ENCODE data around the gene SERPINB1. TPM values are rescaled to one million over a fixed set of nuclear protein-coding genes. Genes with fewer than 3 reads are reported as not detected.
"Not testable (repeated sequence)": the region's sequence is repeated elsewhere in the genome, so short reads cannot be mapped to it uniquely, and the experiment has no call there.

Gene SERPINB1
- total RNA-seq, 1 experiment from 2014 or later, result 75.6 TPM

- no peaks in the 10 kb centered on the region for H3K9me3 Mint-ChIP-seq (ENCODE audit: unreplicated experiment)
- no peak overlapping the region for H3K27ac Mint-ChIP-seq (ENCODE audit: unreplicated experiment)
- DNase-seq, result no peak
- H3K4me1 Mint-ChIP-seq (ENCODE audit: low read depth, unreplicated experiment), result no peaks in the 10 kb centered on the region
- intact Hi-C loops (cut with micrococcal nuclease; ENCODE audit: unreplicated experiment), result no loop called here
- no peaks in the 10 kb centered on the region for H3K9me3 ChIP-seq
- ChIA-PET CTCF (no interaction called here), POLR2A (no interaction called here)
- H3K4me3 ChIP-seq (ENCODE audit: low read depth, low read length), result no peak overlapping the region
- H3K27me3 Mint-ChIP-seq (ENCODE audit: insufficient read depth, unreplicated experiment), result no peaks in the 10 kb centered on the region
- H3K27me3 ChIP-seq (replicated peaks; ENCODE audit: control insufficient read depth, insufficient read depth, low read length), result no peaks in the 10 kb centered on the region
- no peaks in the 10 kb centered on the region for H3K36me3 ChIP-seq (ENCODE audit: control insufficient read depth, insufficient read depth, low read length)
- no peaks in the 10 kb centered on the region for H3K36me3 Mint-ChIP-seq (ENCODE audit: insufficient read depth, unreplicated experiment)
- H3K4me3 Mint-ChIP-seq (ENCODE audit: unreplicated experiment), result no peak overlapping the region
- no TSS peak for BruUV-seq (replicated peaks)
- peaks cover 2% of the 10 kb centered on the region for H3K4me1 ChIP-seq
- no peak for TF ChIP-seq CTCF (IDR thresholded peaks at IDR 0.05; ENCODE audit: insufficient read depth in 1 of 2, low read depth in 1 of 2, low read length in 1 of 2, severe bottlenecking in 1 of 2, unreplicated experiment in 1 of 2)
Observed at GRCh38 chr6:2802521-2803060, 39.1 kb downstream of the SERPINB1 start.

- POLR2A ChIA-PET; H3K4me1 Mint-ChIP-seq (ENCODE audit: low read depth, unreplicated experiment); H3K4me3 ChIP-seq (ENCODE audit: low read depth, low read length); H3K27me3 ChIP-seq (replicated peaks; ENCODE audit: control insufficient read depth, insufficient read depth, low read length); H3K27ac Mint-ChIP-seq (ENCODE audit: unreplicated experiment); CTCF ChIA-PET; H3K27me3 Mint-ChIP-seq (ENCODE audit: insufficient read depth, unreplicated experiment); DNase-seq; H3K4me3 Mint-ChIP-seq (ENCODE audit: unreplicated experiment); H3K9me3 ChIP-seq; H3K4me1 ChIP-seq; H3K36me3 Mint-ChIP-seq (ENCODE audit: insufficient read depth, unreplicated experiment); H3K36me3 ChIP-seq (ENCODE audit: control insufficient read depth, insufficient read depth, low read length); H3K9me3 Mint-ChIP-seq (ENCODE audit: unreplicated experiment); intact Hi-C loops (cut with micrococcal nuclease; ENCODE audit: unreplicated experiment); BruUV-seq (replicated peaks): not testable (repeated sequence)
Observed at GRCh38 chr6:2801687-2802086, 40.0 kb downstream of the SERPINB1 start.

- no peak overlapping the region for H3K4me3 ChIP-seq (ENCODE audit: low read depth, low read length)
- Mint-ChIP-seq H3K4me1 (ENCODE audit: low read depth, unreplicated experiment) (peaks cover 6% of the 10 kb centered on the region), H3K27ac (ENCODE audit: unreplicated experiment) (no peak overlapping the region), H3K4me3 (ENCODE audit: unreplicated experiment) (no peak overlapping the region), H3K9me3 (ENCODE audit: unreplicated experiment) (no peaks in the 10 kb centered on the region), H3K27me3 (ENCODE audit: insufficient read depth, unreplicated experiment) (no peaks in the 10 kb centered on the region), H3K36me3 (ENCODE audit: insufficient read depth, unreplicated experiment) (no peaks in the 10 kb centered on the region)
- no peak for DNase-seq
- intact Hi-C loops (cut with micrococcal nuclease; ENCODE audit: unreplicated experiment), result no loop called here
- no TSS peak for BruUV-seq (replicated peaks)
- ChIA-PET POLR2A (no interaction called here), CTCF (no interaction called here)
- H3K27me3 ChIP-seq (replicated peaks; ENCODE audit: control insufficient read depth, insufficient read depth, low read length), result no peaks in the 10 kb centered on the region
- H3K4me1 ChIP-seq, result peaks cover 8% of the 10 kb centered on the region
- no peaks in the 10 kb centered on the region for H3K36me3 ChIP-seq (ENCODE audit: control insufficient read depth, insufficient read depth, low read length)
- no peak for TF ChIP-seq CTCF (IDR thresholded peaks at IDR 0.05; ENCODE audit: insufficient read depth in 1 of 2, low read depth in 1 of 2, low read length in 1 of 2, severe bottlenecking in 1 of 2, unreplicated experiment in 1 of 2)
- H3K9me3 ChIP-seq, result no peaks in the 10 kb centered on the region
Observed at GRCh38 chr6:2800552-2801316, 40.9 kb downstream of the SERPINB1 start.

Measured in Caco-2 (cell line).